IPS DF 19.7 (cell line): Measurements from ENCODE around the gene RASSF8.

Source experiments
- DNase-seq: peaks from one replicate; pipeline ENCODE4 v3.0.0-alpha.2; 2013; ENCODE audit warnings: low read depth, low spot score

Gene RASSF8

GRCh38 chr12:25958428-25959070 is at the start of gene RASSF8:
RASSF8 (plus strand) TSS chr12:25958682; CDS start chr12:26055344, 96,662 bp downstream.
- DNase-seq, result no peak

- DNase-seq, result no peak
These were observed 43.9 kb upstream of the RASSF8 start for GRCh38 chr12:25914551-25914950.

GRCh38 chr12:25924491-25925001 is 33.9 kb upstream of the RASSF8 start:
- no peak for DNase-seq

- DNase-seq, result no peak
These were observed 33.4 kb upstream of the RASSF8 start for GRCh38 chr12:25925064-25925463.

- no peak for DNase-seq
These were observed 31.9 kb upstream of the RASSF8 start for GRCh38 chr12:25926536-25926935.

GRCh38 chr12:25929142-25929541 is 29.3 kb upstream of the RASSF8 start:
- DNase-seq, result no peak

- DNase-seq, result no peak
These were observed 25.5 kb upstream of the RASSF8 start for GRCh38 chr12:25932971-25933370.

GRCh38 chr12:25934456-25934855 is 24.0 kb upstream of the RASSF8 start:
- DNase-seq, result no peak

GRCh38 chr12:25935355-25936144 is 22.9 kb upstream of the RASSF8 start:
- DNase-seq, result no peak

- no peak for DNase-seq
These were observed 21.4 kb upstream of the RASSF8 start for GRCh38 chr12:25937096-25937495.

- DNase-seq, result no peak
These were observed 19.9 kb upstream of the RASSF8 start for GRCh38 chr12:25938581-25938980.

- DNase-seq, result no peak
These were observed 18.9 kb upstream of the RASSF8 start for GRCh38 chr12:25939606-25940005.

- no peak for DNase-seq
These were observed 17.6 kb upstream of the RASSF8 start for GRCh38 chr12:25940886-25941285.

GRCh38 chr12:25942709-25943108 is 15.8 kb upstream of the RASSF8 start:
- no peak for DNase-seq

- DNase-seq, result no peak
These were observed 14.5 kb upstream of the RASSF8 start for GRCh38 chr12:25943940-25944339.

GRCh38 chr12:25949343-25949742 is 9.1 kb upstream of the RASSF8 start:
- DNase-seq, result no peak

GRCh38 chr12:25950329-25951115 is 8.0 kb upstream of the RASSF8 start:
- no peak for DNase-seq

GRCh38 chr12:25957793-25958427 is 572 bp upstream of the RASSF8 start:
- DNase-seq, result no peak

GRCh38 chr12:25959071-25959961 is 834 bp downstream of the RASSF8 start:
- no peak for DNase-seq

GRCh38 chr12:25960143-25960542 is 1.7 kb downstream of the RASSF8 start:
- no peak for DNase-seq

- no peak for DNase-seq
These were observed 2.5 kb downstream of the RASSF8 start for GRCh38 chr12:25960961-25961360.
